ENCODE measurements around the gene NTRK3.

Gene NTRK3

DNA sequence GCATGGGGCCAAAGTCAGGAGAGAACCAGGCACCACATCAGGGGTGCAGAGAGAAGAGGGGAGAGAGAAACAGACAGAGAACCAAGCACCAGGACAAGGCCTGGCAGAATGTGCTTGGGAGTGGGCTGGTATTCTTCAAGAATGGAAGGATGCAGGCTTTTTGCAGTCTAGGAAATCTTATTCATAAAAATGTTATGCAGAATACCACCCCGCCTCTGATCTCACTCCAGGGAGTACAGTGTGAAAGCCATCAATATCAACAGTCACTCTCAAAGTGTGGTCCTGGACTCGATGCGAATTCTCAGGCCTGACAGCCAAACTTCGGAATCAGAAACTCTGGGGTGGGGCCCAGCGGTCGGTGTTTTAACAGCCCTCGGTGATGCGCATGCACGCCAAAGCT lies 16.9 kb downstream of the NTRK3 start:
- TF ChIP-seq SPI1 (IDR thresholded peaks at IDR 0.05; ENCODE audit: borderline replicate concordance, low read depth) (no peak), POLR2AphosphoS5 (IDR thresholded peaks at IDR 0.05; ENCODE audit: low read depth) (no peak), GABPA (IDR thresholded peaks at IDR 0.05; ENCODE audit: low read depth) (no peak)
- TF ChIP-seq, protein P1, sequence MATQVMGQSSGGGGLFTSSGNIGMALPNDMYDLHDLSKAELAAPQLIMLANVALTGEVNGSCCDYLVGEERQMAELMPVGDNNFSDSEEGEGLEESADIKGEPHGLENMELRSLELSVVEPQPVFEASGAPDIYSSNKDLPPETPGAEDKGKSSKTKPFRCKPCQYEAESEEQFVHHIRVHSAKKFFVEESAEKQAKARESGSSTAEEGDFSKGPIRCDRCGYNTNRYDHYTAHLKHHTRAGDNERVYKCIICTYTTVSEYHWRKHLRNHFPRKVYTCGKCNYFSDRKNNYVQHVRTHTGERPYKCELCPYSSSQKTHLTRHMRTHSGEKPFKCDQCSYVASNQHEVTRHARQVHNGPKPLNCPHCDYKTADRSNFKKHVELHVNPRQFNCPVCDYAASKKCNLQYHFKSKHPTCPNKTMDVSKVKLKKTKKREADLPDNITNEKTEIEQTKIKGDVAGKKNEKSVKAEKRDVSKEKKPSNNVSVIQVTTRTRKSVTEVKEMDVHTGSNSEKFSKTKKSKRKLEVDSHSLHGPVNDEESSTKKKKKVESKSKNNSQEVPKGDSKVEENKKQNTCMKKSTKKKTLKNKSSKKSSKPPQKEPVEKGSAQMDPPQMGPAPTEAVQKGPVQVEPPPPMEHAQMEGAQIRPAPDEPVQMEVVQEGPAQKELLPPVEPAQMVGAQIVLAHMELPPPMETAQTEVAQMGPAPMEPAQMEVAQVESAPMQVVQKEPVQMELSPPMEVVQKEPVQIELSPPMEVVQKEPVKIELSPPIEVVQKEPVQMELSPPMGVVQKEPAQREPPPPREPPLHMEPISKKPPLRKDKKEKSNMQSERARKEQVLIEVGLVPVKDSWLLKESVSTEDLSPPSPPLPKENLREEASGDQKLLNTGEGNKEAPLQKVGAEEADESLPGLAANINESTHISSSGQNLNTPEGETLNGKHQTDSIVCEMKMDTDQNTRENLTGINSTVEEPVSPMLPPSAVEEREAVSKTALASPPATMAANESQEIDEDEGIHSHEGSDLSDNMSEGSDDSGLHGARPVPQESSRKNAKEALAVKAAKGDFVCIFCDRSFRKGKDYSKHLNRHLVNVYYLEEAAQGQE (IDR thresholded peaks at IDR 0.05; ENCODE audit: insufficient replicate concordance, low read depth) = no peak
- TF ChIP-seq, protein P2, sequence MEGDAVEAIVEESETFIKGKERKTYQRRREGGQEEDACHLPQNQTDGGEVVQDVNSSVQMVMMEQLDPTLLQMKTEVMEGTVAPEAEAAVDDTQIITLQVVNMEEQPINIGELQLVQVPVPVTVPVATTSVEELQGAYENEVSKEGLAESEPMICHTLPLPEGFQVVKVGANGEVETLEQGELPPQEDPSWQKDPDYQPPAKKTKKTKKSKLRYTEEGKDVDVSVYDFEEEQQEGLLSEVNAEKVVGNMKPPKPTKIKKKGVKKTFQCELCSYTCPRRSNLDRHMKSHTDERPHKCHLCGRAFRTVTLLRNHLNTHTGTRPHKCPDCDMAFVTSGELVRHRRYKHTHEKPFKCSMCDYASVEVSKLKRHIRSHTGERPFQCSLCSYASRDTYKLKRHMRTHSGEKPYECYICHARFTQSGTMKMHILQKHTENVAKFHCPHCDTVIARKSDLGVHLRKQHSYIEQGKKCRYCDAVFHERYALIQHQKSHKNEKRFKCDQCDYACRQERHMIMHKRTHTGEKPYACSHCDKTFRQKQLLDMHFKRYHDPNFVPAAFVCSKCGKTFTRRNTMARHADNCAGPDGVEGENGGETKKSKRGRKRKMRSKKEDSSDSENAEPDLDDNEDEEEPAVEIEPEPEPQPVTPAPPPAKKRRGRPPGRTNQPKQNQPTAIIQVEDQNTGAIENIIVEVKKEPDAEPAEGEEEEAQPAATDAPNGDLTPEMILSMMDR (IDR thresholded peaks at IDR 0.05; ENCODE audit: insufficient read depth, low read length) = no peak
- Histone ChIP-seq H3K27ac (replicated peaks) (no peak overlapping the region), H3K27me3 (ENCODE audit: insufficient read depth, poor library complexity, severe bottlenecking) (no peaks in the 10 kb centered on the region), H3K4me3 (replicated peaks; ENCODE audit: insufficient read depth, low read length) (no peak overlapping the region)
- no peak for DNase-seq (ENCODE audit: low read depth in 1 of 2, low spot score in 1 of 2)

DNA sequence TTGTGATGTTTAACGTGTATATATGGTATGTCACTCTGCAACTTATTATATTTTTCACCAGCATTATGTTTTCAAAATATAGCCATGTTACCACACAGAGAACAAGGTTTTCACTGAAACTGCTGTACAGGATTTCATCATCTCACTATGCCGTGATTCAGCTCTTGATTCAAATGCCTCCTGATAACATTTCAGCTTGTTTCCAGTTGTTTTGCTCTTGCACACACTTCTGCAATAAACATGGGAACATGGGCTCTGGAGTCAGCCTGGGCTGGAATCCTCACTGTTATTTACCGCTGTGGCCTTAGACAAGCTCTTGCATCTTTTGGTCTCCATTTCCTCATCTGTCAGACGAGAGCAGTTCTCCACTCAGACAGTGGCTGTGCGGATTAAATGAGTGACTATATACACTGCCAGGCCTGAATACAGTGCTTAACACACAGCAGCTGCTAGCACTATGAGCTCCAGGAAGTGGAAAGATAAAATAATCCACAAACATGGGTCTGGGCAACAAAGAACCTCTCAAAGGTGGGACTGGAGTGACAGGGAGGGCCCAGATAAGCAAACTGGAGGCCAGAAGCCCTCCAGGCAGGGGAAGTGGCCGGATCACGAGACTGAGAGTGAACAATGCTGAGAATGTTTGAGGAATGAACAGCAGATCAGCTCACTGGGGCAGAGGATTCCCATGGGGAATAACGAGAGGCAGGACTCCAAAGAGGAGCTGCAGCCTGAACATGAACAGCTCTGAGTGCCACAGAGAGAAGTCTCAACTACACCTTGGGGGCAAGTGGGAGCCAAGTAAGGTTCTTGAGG lies 17.7 kb downstream of the NTRK3 start:
- H3K27ac ChIP-seq (replicated peaks) = no peak overlapping the region
- TF ChIP-seq, protein P1 (IDR thresholded peaks at IDR 0.05; ENCODE audit: insufficient replicate concordance, low read depth) = no peak
- TF ChIP-seq POLR2AphosphoS5 (IDR thresholded peaks at IDR 0.05; ENCODE audit: low read depth) (no peak), SPI1 (IDR thresholded peaks at IDR 0.05; ENCODE audit: borderline replicate concordance, low read depth) (no peak), GABPA (IDR thresholded peaks at IDR 0.05; ENCODE audit: low read depth) (no peak)
- TF ChIP-seq, protein P2 (IDR thresholded peaks at IDR 0.05; ENCODE audit: insufficient read depth, low read length) = no peak
- no peak for DNase-seq (ENCODE audit: low read depth in 1 of 2, low spot score in 1 of 2)

DNA sequence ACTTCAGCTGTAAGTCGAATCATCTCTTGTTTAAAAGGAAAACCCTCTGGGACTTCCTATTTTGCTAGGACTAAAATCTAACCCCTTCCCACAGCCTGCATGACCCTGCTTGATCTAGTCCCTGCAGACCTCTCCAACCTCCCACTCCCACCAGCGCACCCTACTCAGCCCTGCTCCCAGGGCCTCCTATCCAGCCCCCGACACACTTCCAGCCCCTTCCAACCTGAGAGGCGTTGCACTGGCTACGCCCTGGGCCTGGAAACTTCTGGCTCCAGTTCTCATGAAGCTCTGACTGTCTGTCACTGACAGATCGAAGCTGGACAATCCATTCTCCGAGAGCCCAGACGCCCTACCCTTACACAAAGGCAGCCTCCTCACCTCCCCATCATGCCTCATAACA lies 21.8 kb downstream of the NTRK3 start:
- Histone ChIP-seq H3K27ac (replicated peaks) (no peak overlapping the region), H3K27me3 (ENCODE audit: insufficient read depth, poor library complexity, severe bottlenecking) (no peaks in the 10 kb centered on the region), H3K4me3 (replicated peaks; ENCODE audit: insufficient read depth, low read length) (no peak overlapping the region)
- TF ChIP-seq, protein P1 (IDR thresholded peaks at IDR 0.05; ENCODE audit: insufficient replicate concordance, low read depth) = no peak
- no peak for TF ChIP-seq POLR2AphosphoS5 (IDR thresholded peaks at IDR 0.05; ENCODE audit: low read depth)
- TF ChIP-seq SPI1 (IDR thresholded peaks at IDR 0.05; ENCODE audit: borderline replicate concordance, low read depth) = no peak
- no peak for TF ChIP-seq GABPA (IDR thresholded peaks at IDR 0.05; ENCODE audit: low read depth)
- TF ChIP-seq, protein P2 (IDR thresholded peaks at IDR 0.05; ENCODE audit: insufficient read depth, low read length) = no peak
- DNase-seq (ENCODE audit: low read depth in 1 of 2, low spot score in 1 of 2) = no peak

More for the DNA sequence above, 17.7 kb downstream of the NTRK3 start:
- H3K4me3 ChIP-seq (replicated peaks; ENCODE audit: insufficient read depth, low read length) = no peak overlapping the region
- H3K27me3 ChIP-seq (ENCODE audit: insufficient read depth, poor library complexity, severe bottlenecking) = no peaks in the 10 kb centered on the region
